GM19328 (cell line): ENCODE data around the gene RNF19B.

Experiments used
- ATAC-seq: cut with Tn5 transposase; IDR thresholded peaks from one replicate; pipeline ENCODE4 v1.9.1; 2021; ENCODE audit warnings: mild to moderate bottlenecking, moderate library complexity; ENCODE audit not compliant: unreplicated experiment

RNF19B gene

GRCh38 chr1:32971156-32971555 is 6.5 kb upstream of the RNF19B start:
- no peak for ATAC-seq

- no peak for ATAC-seq
Measured at GRCh38 chr1:32969566-32969965, 5.0 kb upstream of the RNF19B start.

- ATAC-seq: no peak
Measured at GRCh38 chr1:32967888-32968568, 3.4 kb upstream of the RNF19B start.

DNA sequence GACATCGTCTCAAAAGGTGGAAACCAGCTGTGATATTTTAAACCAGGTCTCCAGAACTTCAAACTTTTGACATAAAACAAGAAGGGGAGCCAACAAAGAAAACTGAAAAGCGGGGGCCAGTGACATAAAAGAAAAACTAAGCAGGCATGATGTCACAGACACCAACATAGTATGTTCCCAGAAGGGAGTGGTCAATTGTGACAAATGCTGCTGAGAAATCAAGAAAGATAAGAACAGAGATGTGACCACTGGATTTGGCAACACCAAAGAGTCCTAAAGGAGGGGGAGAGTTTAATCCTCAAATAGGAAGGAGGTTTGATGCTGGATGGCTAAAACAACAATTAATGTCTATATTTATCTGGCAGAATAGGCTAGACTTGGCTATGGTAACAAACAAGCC is 2.3 kb upstream of the RNF19B start:
- no peak for ATAC-seq

- no peak for ATAC-seq
Measured at GRCh38 chr1:32965251-32965747, 690 bp upstream of the RNF19B start.

GRCh38 chr1:32963746-32964460 is 706 bp downstream of the RNF19B start:
- ATAC-seq: peak; percentile 24

DNA sequence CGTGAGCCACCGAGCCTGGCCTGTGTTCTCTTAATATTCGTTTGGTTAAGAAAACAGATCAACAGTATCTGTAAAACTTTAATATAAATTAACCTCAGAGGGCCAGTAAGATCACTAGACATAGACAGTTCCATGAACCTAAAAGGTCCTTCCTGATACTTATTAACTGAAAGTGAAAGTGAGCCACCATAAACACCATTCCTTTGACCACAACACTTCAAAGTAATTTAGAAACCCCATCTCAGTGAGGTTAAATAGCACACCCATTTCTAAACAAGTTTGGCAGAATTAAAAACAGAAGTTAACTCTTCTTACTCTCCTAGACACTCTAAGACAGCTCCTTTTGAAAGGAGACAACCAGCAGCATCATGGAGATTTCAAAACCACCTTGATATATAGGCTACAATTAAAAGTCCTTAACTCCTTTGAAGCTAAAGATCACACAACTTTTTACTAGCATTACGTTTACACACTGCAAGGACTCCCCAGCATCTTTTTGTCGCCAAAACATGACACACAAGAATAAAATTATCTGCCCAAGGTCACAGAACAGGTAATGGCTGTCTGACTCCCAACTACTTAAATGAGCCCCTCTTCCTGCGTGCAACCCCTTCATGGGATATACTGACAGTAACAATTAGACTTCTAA is 2.2 kb downstream of the RNF19B start:
- no peak for ATAC-seq

- no peak for ATAC-seq
Measured at GRCh38 chr1:32960819-32961355, 3.7 kb downstream of the RNF19B start.

GRCh38 chr1:32960342-32960741 is 4.3 kb downstream of the RNF19B start:
- no peak for ATAC-seq

GRCh38 chr1:32958827-32959226 is 5.8 kb downstream of the RNF19B start:
- no peak for ATAC-seq

- no peak for ATAC-seq
Measured at GRCh38 chr1:32957017-32957416, 7.6 kb downstream of the RNF19B start.

DNA sequence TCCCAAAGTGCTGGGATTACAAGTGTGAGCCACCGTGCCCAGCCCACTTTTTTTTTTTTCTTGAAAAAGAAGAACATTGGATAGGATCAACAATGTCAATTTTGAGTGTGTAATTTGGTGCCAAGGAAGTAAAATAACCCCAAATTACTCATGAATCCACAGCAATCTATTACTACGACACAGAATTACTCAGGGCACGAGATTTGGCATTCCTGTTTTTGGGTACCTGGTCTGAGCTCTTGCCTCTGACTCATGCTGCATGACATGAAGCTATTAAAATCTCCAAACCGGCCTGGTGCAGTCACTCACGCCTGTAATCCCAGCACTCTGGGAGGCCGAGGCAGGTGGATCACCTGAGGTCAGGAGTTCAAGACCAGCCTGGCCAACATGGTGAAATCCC is 10.4 kb downstream of the RNF19B start:
- ATAC-seq: no peak

GRCh38 chr1:32953495-32953894 is 11.1 kb downstream of the RNF19B start:
- ATAC-seq: no peak

- ATAC-seq: no peak
Measured at GRCh38 chr1:32949519-32949918, 15.1 kb downstream of the RNF19B start.

DNA sequence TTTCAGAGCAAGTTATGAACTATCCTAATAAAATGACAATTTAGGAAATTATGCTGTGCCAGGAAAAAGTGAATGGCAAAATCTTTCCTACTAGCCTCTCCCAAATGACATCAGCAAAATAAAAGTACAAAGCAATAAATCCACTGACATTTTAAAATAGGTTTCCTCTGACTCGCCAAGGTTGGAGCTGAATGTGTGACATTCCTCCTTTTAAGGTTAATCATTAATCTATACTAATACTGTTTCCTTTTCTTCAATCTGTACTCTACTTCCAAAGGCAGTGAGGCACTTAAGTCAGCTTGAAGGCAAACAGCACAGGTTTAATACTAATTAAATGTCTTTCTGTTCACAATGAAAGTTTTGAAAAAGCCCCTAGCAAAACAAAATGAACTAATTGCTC is 15.7 kb downstream of the RNF19B start:
- no peak for ATAC-seq

DNA sequence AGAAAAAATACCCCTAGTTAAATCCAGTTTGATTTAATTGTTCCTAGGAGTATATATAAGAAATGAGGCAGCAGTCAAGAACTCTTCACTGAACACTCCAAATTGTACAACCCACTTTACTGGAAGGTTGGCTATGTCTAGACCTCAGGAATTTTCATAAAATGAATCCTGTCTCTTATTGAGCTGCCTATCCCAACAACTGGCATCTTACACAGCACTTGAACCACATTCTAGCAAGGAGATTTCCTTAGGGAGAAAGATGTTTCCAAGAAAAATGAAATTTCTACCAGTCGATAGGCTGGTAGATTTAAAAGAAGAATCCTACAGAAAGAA is 16.3 kb downstream of the RNF19B start:
- ATAC-seq: no peak

GRCh38 chr1:32947669-32948389 is 16.8 kb downstream of the RNF19B start:
- no peak for ATAC-seq

GRCh38 chr1:32946413-32946812 is 18.2 kb downstream of the RNF19B start:
- ATAC-seq: no peak

- ATAC-seq: no peak
Measured at GRCh38 chr1:32944180-32944579, 20.4 kb downstream of the RNF19B start.

GRCh38 chr1:32939655-32940371 is 24.8 kb downstream of the RNF19B start:
- no peak for ATAC-seq

DNA sequence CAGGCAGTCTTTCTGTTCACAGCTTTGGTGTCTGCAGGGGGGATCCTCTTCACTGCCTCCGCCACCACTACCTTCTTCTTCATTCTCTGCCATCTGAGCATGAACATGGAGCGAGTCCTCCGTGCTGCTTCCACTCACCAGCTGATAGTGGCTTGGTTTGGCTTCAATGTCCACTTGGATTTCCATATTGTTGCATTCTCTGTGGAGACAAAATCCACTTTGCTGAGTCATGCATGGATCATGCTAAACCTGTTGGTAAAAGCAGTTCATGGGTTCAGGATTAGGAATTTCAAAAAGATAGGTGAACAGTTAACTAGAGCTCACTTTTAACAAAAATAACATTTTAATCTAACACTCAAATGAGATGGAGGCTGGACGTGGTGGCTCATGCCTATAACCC is 27.5 kb downstream of the RNF19B start:
- ATAC-seq: no peak
